IPS-15b (cell line): ENCODE results near the gene TTC39B.

Source experiments
- H3K27me3 ChIP-seq: one replicate; pipeline ENCODE4 v1.6.1; 2013; ENCODE audit warnings: low read length; ENCODE audit not compliant: control insufficient read depth, insufficient read depth
- H3K36me3 ChIP-seq: one replicate; pipeline ENCODE4 v1.6.1; 2013; ENCODE audit warnings: low read length; ENCODE audit not compliant: control insufficient read depth, insufficient read depth
- H3K4me1 ChIP-seq: one replicate; pipeline ENCODE4 v1.6.1; 2013; ENCODE audit warnings: mild to moderate bottlenecking, low read length; ENCODE audit not compliant: control insufficient read depth, insufficient read depth
- H3K4me3 ChIP-seq: one replicate; pipeline ENCODE4 v1.5.1; 2013; ENCODE audit warnings: low read depth, low read length
- H3K9ac ChIP-seq: one replicate; pipeline ENCODE4 v1.6.1; 2013; ENCODE audit warnings: low read depth, mild to moderate bottlenecking, low read length
- H3K9me3 ChIP-seq: one replicate; pipeline ENCODE4 v1.6.1; 2013; ENCODE audit warnings: mild to moderate bottlenecking, low read length; ENCODE audit not compliant: control insufficient read depth, insufficient read depth

The TTC39B gene

DNA sequence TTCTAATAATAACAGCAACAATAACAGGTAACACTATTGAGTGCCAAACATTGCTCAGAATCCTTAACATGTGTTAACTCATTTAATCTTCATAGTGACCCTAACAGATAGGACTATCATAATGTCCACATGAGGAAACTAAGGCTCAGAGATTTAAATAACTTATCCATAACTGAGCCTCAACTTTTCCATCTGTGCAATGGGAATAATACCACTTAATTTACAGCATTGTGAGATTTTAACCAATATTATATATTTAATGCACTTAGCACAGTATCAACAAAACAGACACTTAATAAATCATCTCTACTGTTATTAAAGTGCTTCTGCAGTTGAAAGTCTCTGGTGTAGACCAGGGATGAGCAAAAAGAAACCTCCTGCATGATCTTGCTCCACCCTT, 28.2 kb downstream of the TTC39B start:
- Histone ChIP-seq H3K4me1 (peaks cover 3% of the 10 kb centered on the region), H3K4me3 (no peak overlapping the region), H3K27me3 (no peaks in the 10 kb centered on the region), H3K36me3 (no peaks in the 10 kb centered on the region), H3K9me3 (no peaks in the 10 kb centered on the region), H3K9ac (no peak overlapping the region)

DNA sequence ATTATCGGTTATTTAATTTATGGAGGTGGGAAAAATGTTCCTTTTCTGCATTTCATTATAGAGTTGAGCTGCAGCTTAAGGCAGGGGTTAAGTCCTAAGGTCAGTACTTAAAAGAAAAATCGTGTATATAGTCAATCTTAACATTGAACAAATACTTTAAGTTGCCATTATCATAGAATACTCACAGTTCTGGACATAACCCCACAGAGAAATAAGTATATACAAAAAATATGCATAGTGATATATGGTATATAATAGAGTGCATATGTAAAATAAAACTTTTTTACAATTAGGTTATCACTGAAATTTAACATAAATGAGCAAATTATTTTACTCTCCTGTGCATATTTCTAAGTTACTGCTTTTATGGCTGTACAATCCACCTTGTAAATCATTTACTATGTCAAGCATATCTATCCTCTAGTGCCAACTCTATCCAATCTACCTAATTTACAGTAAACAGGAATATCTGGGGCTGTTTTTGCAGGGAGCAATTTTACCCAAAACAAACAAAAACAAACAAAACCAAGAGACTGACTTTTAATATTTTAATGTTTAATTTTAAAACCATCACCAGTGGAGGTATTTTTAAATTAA, 28.8 kb downstream of the TTC39B start:
- Histone ChIP-seq H3K4me3 (no peak overlapping the region), H3K9me3 (no peaks in the 10 kb centered on the region), H3K4me1 (peaks cover 3% of the 10 kb centered on the region), H3K36me3 (no peaks in the 10 kb centered on the region), H3K27me3 (no peaks in the 10 kb centered on the region), H3K9ac (no peak overlapping the region)

DNA sequence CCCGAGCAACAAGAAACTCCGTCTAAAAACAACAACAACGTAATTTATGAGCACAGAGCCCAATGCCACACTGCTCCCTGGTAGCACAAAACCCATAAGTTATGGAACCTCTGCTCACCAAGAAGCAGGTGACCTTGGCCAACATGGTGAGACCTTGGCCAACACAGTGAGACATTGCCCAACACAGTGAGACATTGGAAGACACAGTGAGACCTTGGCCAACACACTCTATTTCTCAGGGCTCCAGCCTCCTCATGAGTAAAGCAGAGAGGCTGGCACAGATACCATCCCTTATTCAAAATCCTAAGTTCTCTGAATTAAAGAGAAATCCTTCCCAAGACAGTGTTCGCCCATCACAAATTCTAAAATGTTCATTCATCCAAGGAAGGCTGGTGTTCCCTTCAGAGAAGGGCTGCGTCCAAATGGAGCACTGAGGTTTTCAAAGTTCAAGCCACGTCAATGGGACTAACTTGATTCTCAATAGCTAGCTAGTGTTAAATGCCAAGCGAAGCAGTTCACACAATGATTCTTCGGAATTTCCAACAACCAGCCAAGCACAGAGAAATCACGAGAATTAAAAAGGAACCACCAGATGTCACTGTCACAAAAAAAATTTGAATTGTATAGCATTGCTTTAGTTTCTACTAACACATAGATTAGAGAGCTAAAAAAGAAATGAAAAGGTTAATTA, 29.5 kb downstream of the TTC39B start:
- Histone ChIP-seq H3K4me1 (peaks cover 3% of the 10 kb centered on the region), H3K4me3 (no peak overlapping the region), H3K9me3 (no peaks in the 10 kb centered on the region), H3K27me3 (no peaks in the 10 kb centered on the region), H3K9ac (no peak overlapping the region), H3K36me3 (no peaks in the 10 kb centered on the region)

DNA sequence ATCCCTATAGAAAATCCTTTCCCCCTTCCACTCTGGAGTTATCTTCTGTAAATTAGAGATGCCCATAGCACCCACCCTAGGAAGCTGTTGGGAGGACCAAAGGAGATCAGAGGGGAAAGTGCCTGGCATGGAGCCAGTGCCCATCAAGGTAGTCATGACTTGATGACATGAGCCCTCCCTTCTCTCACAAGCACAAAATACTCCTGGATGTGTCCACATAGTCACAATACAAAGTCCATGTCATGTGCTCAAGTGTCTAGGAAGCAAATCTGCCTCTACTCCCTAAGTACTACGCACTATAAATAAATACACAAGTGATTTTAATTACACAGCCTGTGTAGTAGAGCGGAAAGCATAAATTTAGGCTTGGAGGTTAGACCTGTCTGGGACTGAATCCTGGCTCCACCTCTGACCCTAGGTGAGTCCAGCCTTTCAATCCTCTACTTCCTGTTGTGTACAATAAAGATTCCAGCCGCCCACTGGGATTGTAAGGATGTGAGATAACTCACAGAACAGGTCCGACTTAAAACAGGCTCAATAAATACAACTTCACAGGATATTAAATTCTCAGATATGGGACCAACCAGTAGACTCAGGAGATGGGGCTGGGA, 30.6 kb downstream of the TTC39B start:
- Histone ChIP-seq H3K27me3 (no peaks in the 10 kb centered on the region), H3K9ac (no peak overlapping the region), H3K9me3 (no peaks in the 10 kb centered on the region), H3K36me3 (no peaks in the 10 kb centered on the region), H3K4me1 (peaks cover 3% of the 10 kb centered on the region), H3K4me3 (no peak overlapping the region)

DNA sequence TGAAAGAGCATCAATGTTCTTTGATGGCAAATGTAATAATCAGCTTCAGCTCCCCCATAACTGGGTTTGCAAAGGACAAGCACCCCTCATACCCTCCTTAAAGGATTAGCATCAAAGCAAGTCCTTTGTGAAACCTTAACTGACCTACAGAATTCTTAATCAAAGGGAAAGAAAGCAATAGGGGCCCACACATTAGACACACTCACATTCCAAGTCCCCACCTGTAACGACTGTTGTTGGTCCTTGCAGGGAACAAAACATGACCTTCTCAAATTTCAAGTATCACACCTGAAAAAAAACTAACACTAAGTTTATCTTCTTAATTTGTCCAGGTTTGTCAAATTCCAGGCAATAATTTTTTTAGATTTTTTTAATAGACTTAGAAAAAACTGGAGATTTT, 32.6 kb downstream of the TTC39B start:
- no peaks in the 10 kb centered on the region for H3K9me3 ChIP-seq
- H3K4me1 ChIP-seq: peaks cover 3% of the 10 kb centered on the region
- no peak overlapping the region for H3K9ac ChIP-seq
- H3K4me3 ChIP-seq: no peak overlapping the region
- H3K36me3 ChIP-seq: no peaks in the 10 kb centered on the region
- no peaks in the 10 kb centered on the region for H3K27me3 ChIP-seq

DNA sequence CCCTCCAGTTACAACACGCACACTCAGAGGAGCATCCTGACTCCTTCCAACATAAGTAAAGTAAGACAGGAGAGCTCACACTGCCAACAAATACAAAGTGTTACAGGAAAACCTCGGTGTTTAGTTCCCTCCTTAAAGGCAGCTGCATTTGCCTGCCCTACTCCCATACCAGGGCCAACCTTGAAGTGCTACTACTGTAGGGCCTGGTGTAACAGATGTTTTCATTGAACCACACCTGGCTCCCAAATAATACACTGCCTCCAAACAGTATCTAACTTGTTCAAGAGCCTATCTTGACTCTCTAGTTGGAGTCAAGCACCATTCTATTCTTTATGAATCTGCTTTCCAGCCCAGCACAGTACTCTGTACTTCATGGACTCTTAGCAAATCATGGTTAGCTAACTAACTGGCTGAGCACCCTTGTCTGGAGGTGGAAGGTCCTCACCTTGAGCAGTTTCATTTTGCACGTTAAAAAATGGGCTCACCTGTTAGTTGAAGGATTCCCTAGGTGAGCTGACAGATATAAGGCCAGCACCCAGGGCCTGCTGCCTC, 34.6 kb downstream of the TTC39B start:
- Histone ChIP-seq H3K4me1 (peaks cover 3% of the 10 kb centered on the region), H3K4me3 (no peak overlapping the region), H3K36me3 (no peaks in the 10 kb centered on the region), H3K27me3 (no peaks in the 10 kb centered on the region), H3K9ac (no peak overlapping the region), H3K9me3 (no peaks in the 10 kb centered on the region)

DNA sequence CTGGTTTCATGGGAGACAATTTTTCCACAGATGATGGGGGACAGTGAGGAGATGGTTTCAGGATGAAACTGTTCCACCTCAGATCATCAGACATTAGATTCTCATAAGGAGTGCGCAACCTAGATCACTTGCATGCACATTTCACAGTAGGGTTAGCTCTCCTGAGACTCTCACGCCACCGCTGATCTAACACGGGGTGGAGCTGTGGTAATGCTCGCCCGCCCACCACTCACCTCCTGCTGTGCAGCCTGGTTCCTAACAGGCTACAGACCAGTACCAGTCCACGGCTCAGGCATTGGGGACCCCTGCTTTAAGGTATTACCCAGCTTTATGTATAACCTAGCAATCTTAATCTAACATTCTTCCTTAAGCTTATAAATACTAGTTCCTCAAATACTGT, 35.6 kb downstream of the TTC39B start:
- Histone ChIP-seq H3K4me1 (peaks cover 3% of the 10 kb centered on the region), H3K27me3 (no peaks in the 10 kb centered on the region), H3K36me3 (no peaks in the 10 kb centered on the region), H3K9ac (no peak overlapping the region), H3K4me3 (no peak overlapping the region), H3K9me3 (no peaks in the 10 kb centered on the region)

DNA sequence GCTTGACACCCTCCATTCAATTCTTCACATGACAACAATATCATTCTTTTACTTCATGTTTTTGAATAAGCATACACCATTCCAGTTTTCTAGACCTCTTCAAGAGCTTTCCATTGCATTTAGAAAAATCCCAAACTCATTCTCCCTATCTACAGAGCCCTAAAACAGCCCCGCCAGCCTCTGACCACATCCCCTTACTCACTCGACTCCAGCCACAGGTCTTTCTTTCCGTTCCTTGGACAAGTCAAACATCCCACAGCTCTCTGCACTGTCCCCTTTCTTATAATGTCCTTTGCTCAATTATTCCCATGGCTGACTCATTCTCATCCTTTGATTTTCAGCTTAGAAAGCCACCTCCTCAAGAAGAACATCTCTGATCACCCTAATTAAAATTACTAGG, 38.2 kb downstream of the TTC39B start:
- Histone ChIP-seq H3K4me1 (no peaks in the 10 kb centered on the region), H3K36me3 (no peaks in the 10 kb centered on the region), H3K27me3 (no peaks in the 10 kb centered on the region), H3K9me3 (no peaks in the 10 kb centered on the region), H3K4me3 (no peak overlapping the region), H3K9ac (no peak overlapping the region)

DNA sequence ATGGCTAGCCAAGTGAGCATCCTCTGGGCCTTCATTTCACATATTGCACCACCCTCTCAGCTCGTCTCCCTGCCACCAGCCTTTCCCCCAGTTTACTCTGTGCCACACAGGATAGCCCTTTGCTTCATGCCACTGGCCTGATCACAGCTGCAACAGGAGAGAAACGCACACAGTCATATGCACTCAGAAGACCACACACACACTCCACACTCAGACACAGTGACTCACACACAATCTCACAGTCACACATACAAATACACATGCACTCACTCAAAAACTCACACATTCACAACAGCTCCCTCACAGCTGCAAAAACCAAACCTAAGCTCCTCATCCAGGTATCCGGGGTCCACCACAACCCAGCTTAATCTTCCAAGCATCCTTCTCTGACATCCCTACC, 38.7 kb downstream of the TTC39B start:
- Histone ChIP-seq H3K4me3 (no peak overlapping the region), H3K27me3 (no peaks in the 10 kb centered on the region), H3K9me3 (no peaks in the 10 kb centered on the region), H3K4me1 (no peaks in the 10 kb centered on the region), H3K36me3 (no peaks in the 10 kb centered on the region), H3K9ac (no peak overlapping the region)

DNA sequence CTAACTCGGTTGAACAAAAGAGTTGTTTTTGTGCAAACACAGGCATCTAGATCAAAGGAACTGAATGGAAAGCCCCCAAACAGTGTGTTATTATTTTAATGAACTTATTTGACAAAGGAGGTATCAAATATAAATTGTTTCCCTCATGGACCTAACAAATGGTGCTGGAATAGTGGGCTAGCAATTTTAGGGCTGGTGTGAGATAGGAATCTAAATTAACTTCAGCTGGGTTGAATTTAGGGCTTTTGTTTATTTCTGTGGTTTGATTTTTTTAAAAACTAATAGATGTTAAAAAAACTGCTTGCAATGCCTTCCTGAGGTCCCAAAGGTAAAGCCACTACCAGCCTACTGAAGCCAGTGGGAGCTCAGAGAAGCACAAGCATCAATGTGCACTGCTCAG, 42.1 kb downstream of the TTC39B start:
- Histone ChIP-seq H3K36me3 (no peaks in the 10 kb centered on the region), H3K9ac (no peak overlapping the region), H3K4me1 (no peaks in the 10 kb centered on the region), H3K9me3 (no peaks in the 10 kb centered on the region), H3K27me3 (no peaks in the 10 kb centered on the region), H3K4me3 (no peak overlapping the region)

DNA sequence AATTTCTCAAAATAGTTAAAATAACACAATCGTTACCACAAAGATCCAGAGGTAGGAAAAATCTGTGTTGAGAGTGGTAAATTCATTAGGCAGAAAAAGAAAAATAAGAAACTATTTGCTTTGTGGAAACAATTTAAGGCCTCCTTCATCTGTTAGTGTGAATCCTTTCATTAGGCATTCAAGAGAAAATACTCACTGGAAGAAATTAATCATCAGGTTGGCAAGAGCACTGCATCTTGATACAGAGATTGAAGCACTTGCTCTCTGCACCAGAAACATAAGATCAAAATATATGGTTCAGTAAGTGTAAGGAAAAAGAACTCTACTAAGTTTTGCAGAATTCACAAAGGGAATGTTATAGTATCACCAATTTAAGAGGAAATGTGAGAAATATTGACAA, 44.4 kb downstream of the TTC39B start:
- Histone ChIP-seq H3K4me1 (no peaks in the 10 kb centered on the region), H3K4me3 (no peak overlapping the region), H3K27me3 (no peaks in the 10 kb centered on the region), H3K9ac (no peak overlapping the region), H3K9me3 (no peaks in the 10 kb centered on the region), H3K36me3 (no peaks in the 10 kb centered on the region)

DNA sequence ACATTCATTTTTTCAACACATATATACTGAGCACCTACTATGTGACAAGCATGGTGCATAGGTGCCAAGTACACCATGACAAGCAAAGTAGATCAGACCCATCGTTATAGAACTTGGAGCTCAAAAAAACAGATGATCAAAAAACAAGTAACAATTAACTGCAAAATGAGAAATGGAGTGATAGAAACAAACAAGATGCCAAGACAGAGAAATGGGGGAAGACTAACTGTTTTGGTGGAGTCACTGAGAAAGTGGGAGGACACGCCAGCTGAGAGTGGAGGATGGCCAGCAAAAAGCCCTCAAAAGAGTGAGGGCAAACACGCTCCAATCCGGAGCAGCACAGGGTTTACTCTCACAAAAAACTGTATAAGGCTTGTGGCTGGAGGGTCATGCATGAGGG, 50.6 kb downstream of the TTC39B start:
- Histone ChIP-seq H3K36me3 (no peaks in the 10 kb centered on the region), H3K9ac (no peak overlapping the region), H3K4me1 (no peaks in the 10 kb centered on the region), H3K4me3 (no peak overlapping the region), H3K9me3 (no peaks in the 10 kb centered on the region), H3K27me3 (no peaks in the 10 kb centered on the region)
